Measurements from ENCODE around the gene C1QTNF6. TPM values are rescaled to one million over a fixed set of nuclear protein-coding genes. Genes with fewer than 3 reads are reported as not detected.
"Not testable (repeated sequence)": the region's sequence is repeated elsewhere in the genome, so short reads cannot be mapped to it uniquely, and the experiment has no call there.

C1QTNF6 gene
- polyA plus RNA-seq, 1 donor, result 18.6 TPM

- Histone ChIP-seq H3K4me3 (ENCODE audit: low read length) (no peak overlapping the region), H3K27me3 (ENCODE audit: control insufficient read depth, insufficient read depth, low read length) (no peaks in the 10 kb centered on the region), H3K4me1 (ENCODE audit: control insufficient read depth, insufficient read depth, low read length) (peaks cover 17% of the 10 kb centered on the region), H3K9me3 (ENCODE audit: control insufficient read depth, low read depth, low read length) (no peaks in the 10 kb centered on the region), H3K36me3 (ENCODE audit: control insufficient read depth, insufficient read depth, low read length) (no peaks in the 10 kb centered on the region), H3K27ac (ENCODE audit: low read length) (no peak overlapping the region)
- WGBS (ENCODE audit: insufficient coverage, low lambda C conversion rate), result no CpG with 5 or more reads among the region's 16 CpGs
- DNase-seq, result no peak
Observed at GRCh38 chr22:37206118-37206840, 18.2 kb upstream of the C1QTNF6 start.

- H3K27ac ChIP-seq (ENCODE audit: low read length), result no peak overlapping the region
- DNase-seq, result no peak
- H3K27me3 ChIP-seq (ENCODE audit: control insufficient read depth, insufficient read depth, low read length), result no peaks in the 10 kb centered on the region
- no CpG with 5 or more reads among the region's 5 CpGs for WGBS (ENCODE audit: insufficient coverage, low lambda C conversion rate)
- H3K4me3 ChIP-seq (ENCODE audit: low read length), result no peak overlapping the region
- no peaks in the 10 kb centered on the region for H3K36me3 ChIP-seq (ENCODE audit: control insufficient read depth, insufficient read depth, low read length)
- H3K4me1 ChIP-seq (ENCODE audit: control insufficient read depth, insufficient read depth, low read length), result peaks cover 12% of the 10 kb centered on the region
- H3K9me3 ChIP-seq (ENCODE audit: control insufficient read depth, low read depth, low read length), result no peaks in the 10 kb centered on the region
Observed at GRCh38 chr22:37205046-37205445, 17.0 kb upstream of the C1QTNF6 start.

- Histone ChIP-seq H3K9me3 (ENCODE audit: control insufficient read depth, low read depth, low read length) (no peaks in the 10 kb centered on the region), H3K27ac (ENCODE audit: low read length) (no peak overlapping the region), H3K4me3 (ENCODE audit: low read length) (no peak overlapping the region), H3K27me3 (ENCODE audit: control insufficient read depth, insufficient read depth, low read length) (no peaks in the 10 kb centered on the region), H3K36me3 (ENCODE audit: control insufficient read depth, insufficient read depth, low read length) (no peaks in the 10 kb centered on the region), H3K4me1 (ENCODE audit: control insufficient read depth, insufficient read depth, low read length) (peaks cover 18% of the 10 kb centered on the region)
- DNase-seq, result no peak
- WGBS (ENCODE audit: insufficient coverage, low lambda C conversion rate), result no CpG with 5 or more reads among the region's 5 CpGs
Observed at GRCh38 chr22:37204045-37204655, 16.1 kb upstream of the C1QTNF6 start.

GRCh38 chr22:37203354-37204044 lies 15.5 kb upstream of the C1QTNF6 start:
- Histone ChIP-seq H3K4me3 (ENCODE audit: low read length) (no peak overlapping the region), H3K36me3 (ENCODE audit: control insufficient read depth, insufficient read depth, low read length) (no peaks in the 10 kb centered on the region), H3K4me1 (ENCODE audit: control insufficient read depth, insufficient read depth, low read length) (peaks cover 16% of the 10 kb centered on the region), H3K27ac (ENCODE audit: low read length) (no peak overlapping the region), H3K9me3 (ENCODE audit: control insufficient read depth, low read depth, low read length) (no peaks in the 10 kb centered on the region), H3K27me3 (ENCODE audit: control insufficient read depth, insufficient read depth, low read length) (no peaks in the 10 kb centered on the region)
- no CpG with 5 or more reads among the region's 16 CpGs for WGBS (ENCODE audit: insufficient coverage, low lambda C conversion rate)
- DNase-seq, result no peak

GRCh38 chr22:37202716-37203115 lies 14.7 kb upstream of the C1QTNF6 start:
- no peaks in the 10 kb centered on the region for H3K27me3 ChIP-seq (ENCODE audit: control insufficient read depth, insufficient read depth, low read length)
- no peaks in the 10 kb centered on the region for H3K9me3 ChIP-seq (ENCODE audit: control insufficient read depth, low read depth, low read length)
- no peaks in the 10 kb centered on the region for H3K36me3 ChIP-seq (ENCODE audit: control insufficient read depth, insufficient read depth, low read length)
- DNase-seq, result no peak
- no CpG with 5 or more reads among the region's 10 CpGs for WGBS (ENCODE audit: insufficient coverage, low lambda C conversion rate)
- H3K4me3 ChIP-seq (ENCODE audit: low read length), result no peak overlapping the region
- H3K27ac ChIP-seq (ENCODE audit: low read length), result no peak overlapping the region
- peaks cover 20% of the 10 kb centered on the region for H3K4me1 ChIP-seq (ENCODE audit: control insufficient read depth, insufficient read depth, low read length)

- DNase-seq, result no peak
Observed at GRCh38 chr22:37202001-37202555, 14.0 kb upstream of the C1QTNF6 start.

GRCh38 chr22:37201443-37201820 lies 13.4 kb upstream of the C1QTNF6 start:
- not testable (repeated sequence) for H3K27me3 ChIP-seq (ENCODE audit: control insufficient read depth, insufficient read depth, low read length); H3K4me3 ChIP-seq (ENCODE audit: low read length); H3K36me3 ChIP-seq (ENCODE audit: control insufficient read depth, insufficient read depth, low read length); DNase-seq; H3K9me3 ChIP-seq (ENCODE audit: control insufficient read depth, low read depth, low read length); H3K27ac ChIP-seq (ENCODE audit: low read length)
- WGBS (ENCODE audit: insufficient coverage, low lambda C conversion rate), result no CpG with 5 or more reads among the region's 6 CpGs
- H3K4me1 ChIP-seq (ENCODE audit: control insufficient read depth, insufficient read depth, low read length), result peaks cover 33% of the 10 kb centered on the region

More at GRCh38 chr22:37202001-37202555, 14.0 kb upstream of the C1QTNF6 start:
- no peaks in the 10 kb centered on the region for H3K9me3 ChIP-seq (ENCODE audit: control insufficient read depth, low read depth, low read length)
- no peak overlapping the region for H3K4me3 ChIP-seq (ENCODE audit: low read length)
- no peak overlapping the region for H3K27ac ChIP-seq (ENCODE audit: low read length)
- no peaks in the 10 kb centered on the region for H3K27me3 ChIP-seq (ENCODE audit: control insufficient read depth, insufficient read depth, low read length)
- H3K36me3 ChIP-seq (ENCODE audit: control insufficient read depth, insufficient read depth, low read length), result no peaks in the 10 kb centered on the region
- peaks cover 27% of the 10 kb centered on the region for H3K4me1 ChIP-seq (ENCODE audit: control insufficient read depth, insufficient read depth, low read length)
- no CpG with 5 or more reads among the region's 5 CpGs for whole genome bisulfite sequencing (ENCODE audit: insufficient coverage, low lambda C conversion rate)

- no peak for DNase-seq
- peak overlapping the region; percentile 22 for H3K4me3 ChIP-seq (ENCODE audit: low read length)
- peak overlapping the region; percentile 55 for H3K27ac ChIP-seq (ENCODE audit: low read length)
- no peaks in the 10 kb centered on the region for H3K9me3 ChIP-seq (ENCODE audit: control insufficient read depth, low read depth, low read length)
- WGBS (ENCODE audit: insufficient coverage, low lambda C conversion rate), result no CpG with 5 or more reads among the region's 12 CpGs
- no peaks in the 10 kb centered on the region for H3K27me3 ChIP-seq (ENCODE audit: control insufficient read depth, insufficient read depth, low read length)
- H3K36me3 ChIP-seq (ENCODE audit: control insufficient read depth, insufficient read depth, low read length), result no peaks in the 10 kb centered on the region
- peaks cover 34% of the 10 kb centered on the region for H3K4me1 ChIP-seq (ENCODE audit: control insufficient read depth, insufficient read depth, low read length)
Observed at GRCh38 chr22:37199760-37200108, 11.7 kb upstream of the C1QTNF6 start.

GRCh38 chr22:37199103-37199759 lies 11.2 kb upstream of the C1QTNF6 start:
- H3K36me3 ChIP-seq (ENCODE audit: control insufficient read depth, insufficient read depth, low read length), result no peaks in the 10 kb centered on the region
- no peaks in the 10 kb centered on the region for H3K9me3 ChIP-seq (ENCODE audit: control insufficient read depth, low read depth, low read length)
- H3K4me3 ChIP-seq (ENCODE audit: low read length), result peak overlapping the region; percentile 74
- peak overlapping the region; percentile 95 for H3K27ac ChIP-seq (ENCODE audit: low read length)
- no peaks in the 10 kb centered on the region for H3K27me3 ChIP-seq (ENCODE audit: control insufficient read depth, insufficient read depth, low read length)
- DNase-seq, result peak; percentile 99
- WGBS (ENCODE audit: insufficient coverage, low lambda C conversion rate), result no CpG with 5 or more reads among the region's 58 CpGs
- H3K4me1 ChIP-seq (ENCODE audit: control insufficient read depth, insufficient read depth, low read length), result peaks cover 34% of the 10 kb centered on the region

Measured in large intestine (tissue), 3 donors.